ENCODE results near the gene SCAPER.
"Not testable (repeated sequence)": the region's sequence is repeated elsewhere in the genome, so short reads cannot be mapped to it uniquely, and the experiment has no call there.

Gene SCAPER

GRCh38 chr15:76912430-76912829 is 7.3 kb upstream of the SCAPER start:
- DNase-seq, result no peak

DNA sequence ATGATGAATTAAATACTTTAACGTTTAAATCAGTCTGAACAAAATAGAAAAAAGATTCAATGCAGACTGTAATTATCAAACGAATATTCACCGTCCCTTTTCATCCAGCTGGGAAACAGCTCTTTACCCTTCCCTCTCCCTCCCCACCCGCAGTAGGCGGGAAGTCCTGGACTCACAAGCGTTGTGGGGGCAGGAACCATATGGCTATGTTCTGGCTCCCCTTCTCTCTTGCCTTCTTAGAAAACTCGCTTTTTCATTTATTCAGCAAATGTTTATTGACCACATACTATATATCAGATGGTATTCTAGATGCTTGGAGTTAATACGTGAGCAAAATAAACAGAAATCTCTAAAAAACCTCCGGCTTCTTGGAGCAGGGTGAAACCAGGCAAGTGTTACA is 715 bp upstream of the SCAPER start:
- no peak for DNase-seq

GRCh38 chr15:76904461-76905012 is 603 bp downstream of the SCAPER start:
- DNase-seq, result no peak

DNA sequence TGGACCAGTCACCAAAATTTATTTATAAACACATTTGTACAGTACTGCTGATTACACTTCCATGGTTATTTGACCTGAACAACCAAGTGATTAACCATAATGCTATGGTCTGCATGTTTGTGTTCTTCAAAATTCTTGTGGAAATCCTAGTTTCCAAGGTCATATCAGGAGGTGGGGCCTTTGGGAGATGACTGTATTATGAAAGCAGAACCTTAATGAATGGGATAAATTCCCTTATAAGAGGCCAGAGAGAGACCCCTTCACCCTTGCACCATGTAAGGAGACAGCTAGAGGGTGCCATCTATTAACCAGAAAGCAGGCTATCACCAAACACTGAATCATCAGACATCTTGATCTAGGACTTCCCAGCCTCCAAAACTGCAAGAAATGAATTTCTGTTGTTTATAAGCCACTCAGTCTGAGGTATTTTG is 1.9 kb downstream of the SCAPER start:
- DNase-seq, result no peak

DNA sequence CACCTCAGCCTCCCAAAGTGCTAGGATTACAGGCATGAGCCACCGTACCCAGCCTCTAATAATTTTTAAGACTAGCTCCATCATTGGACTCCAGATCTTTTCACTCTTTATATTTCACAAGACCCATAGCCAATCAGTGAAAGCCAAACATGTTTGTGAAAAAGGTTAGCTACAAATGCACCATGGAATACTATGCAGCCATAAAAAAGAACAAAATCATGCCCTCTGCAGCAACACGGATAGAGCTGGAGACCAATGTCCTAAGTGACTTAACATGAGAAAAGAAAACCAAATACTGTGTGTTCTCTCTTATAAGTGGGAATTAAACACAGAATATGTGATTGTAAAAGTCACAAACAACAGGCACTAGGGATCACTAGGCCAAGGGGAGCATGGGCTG is 3.2 kb downstream of the SCAPER start:
- no peak for DNase-seq

- not testable (repeated sequence) for DNase-seq
Observed at GRCh38 chr15:76899931-76900310, 5.2 kb downstream of the SCAPER start.

GRCh38 chr15:76899176-76899930 is 5.8 kb downstream of the SCAPER start:
- DNase-seq, result not testable (repeated sequence)

- DNase-seq, result no peak
Observed at GRCh38 chr15:76898102-76898501, 7.0 kb downstream of the SCAPER start.

GRCh38 chr15:76894174-76894573 is 11.0 kb downstream of the SCAPER start:
- no peak for DNase-seq

- not testable (repeated sequence) for DNase-seq
Observed at GRCh38 chr15:76892836-76893235, 12.3 kb downstream of the SCAPER start.

DNA sequence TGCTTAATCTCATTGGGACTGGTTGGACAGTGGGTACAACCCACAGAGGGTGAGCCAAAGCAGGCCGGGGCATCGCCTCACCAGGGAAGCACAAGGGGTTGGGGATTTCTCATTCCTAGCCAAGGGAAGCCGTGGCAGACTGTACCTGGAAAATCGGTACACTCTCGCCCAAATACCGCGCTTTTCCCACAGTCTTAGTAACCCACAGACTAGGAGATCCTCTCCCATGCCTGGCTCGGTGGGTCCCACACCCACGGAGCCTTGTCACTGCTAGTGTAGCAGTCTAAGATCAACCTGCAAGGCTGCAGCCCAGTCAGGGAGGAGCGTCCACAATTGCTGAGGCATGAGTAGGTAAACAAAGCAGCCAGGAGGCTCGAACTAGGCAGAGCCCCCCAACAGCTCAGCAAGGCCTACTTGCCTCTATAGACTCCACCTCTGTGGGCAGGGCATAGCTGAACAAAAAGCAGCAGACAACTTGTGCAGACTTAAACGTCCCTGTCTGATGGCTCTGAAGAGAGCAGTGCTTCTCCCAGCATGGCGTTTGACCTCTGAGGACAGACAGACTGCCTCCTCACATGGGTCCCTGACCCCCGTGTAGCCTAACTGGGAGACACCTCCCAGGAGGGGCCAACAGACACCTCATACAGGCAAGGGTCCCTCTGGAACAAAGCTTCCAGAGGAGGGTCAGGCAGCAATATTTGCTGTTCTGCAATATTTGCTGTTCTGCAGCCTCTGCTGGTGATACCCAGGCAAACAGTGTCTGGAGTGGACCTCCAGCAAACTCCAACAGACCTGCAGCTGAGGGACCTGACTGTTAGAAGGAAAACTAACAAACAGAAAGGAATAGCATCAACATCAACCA is 17.6 kb downstream of the SCAPER start:
- not testable (repeated sequence) for DNase-seq

- DNase-seq, result no peak
Observed at GRCh38 chr15:76885212-76885611, 19.9 kb downstream of the SCAPER start.

- DNase-seq, result no peak
Observed at GRCh38 chr15:76875911-76876310, 29.2 kb downstream of the SCAPER start.

DNA sequence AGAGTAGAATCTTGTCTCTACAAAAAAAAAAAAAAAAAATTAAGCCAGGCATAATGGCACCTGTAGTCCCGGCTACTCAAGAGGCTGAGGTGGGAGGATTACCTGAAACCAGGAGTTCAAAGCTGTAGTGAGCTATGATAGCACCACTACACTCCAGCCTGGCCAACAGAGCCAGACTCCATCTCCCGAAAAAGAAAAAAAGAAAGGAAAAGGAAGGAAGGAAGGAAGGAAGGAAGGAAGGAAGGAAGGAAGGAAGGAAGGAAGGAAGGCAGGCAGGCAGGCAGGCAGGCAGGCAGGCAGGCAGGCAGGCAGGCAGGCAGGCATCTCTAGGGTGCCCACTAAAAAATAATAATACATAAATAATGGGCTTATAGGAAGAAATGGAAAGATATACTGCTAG is 32.1 kb downstream of the SCAPER start:
- DNase-seq, result not testable (repeated sequence)

DNA sequence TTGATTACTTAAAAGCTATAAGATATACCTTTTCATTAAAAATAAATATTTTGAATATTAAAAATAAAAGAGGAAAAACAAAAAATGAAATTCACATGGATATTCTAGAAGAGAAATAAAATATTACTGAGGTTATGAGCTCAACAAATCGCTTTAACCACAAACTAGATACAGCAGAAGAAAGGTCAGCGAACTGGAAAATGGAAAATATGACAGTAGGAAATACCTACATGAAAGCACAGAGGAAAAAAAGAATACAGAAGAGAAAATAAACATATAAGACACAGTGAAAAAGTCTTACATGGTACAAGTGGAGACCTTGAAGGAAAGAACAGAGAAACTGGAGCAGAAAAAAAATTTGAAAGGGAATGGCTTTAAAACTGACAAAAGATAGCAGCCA is 33.2 kb downstream of the SCAPER start:
- DNase-seq, result no peak

- no peak for DNase-seq
Observed at GRCh38 chr15:76868740-76869139, 36.4 kb downstream of the SCAPER start.

DNA sequence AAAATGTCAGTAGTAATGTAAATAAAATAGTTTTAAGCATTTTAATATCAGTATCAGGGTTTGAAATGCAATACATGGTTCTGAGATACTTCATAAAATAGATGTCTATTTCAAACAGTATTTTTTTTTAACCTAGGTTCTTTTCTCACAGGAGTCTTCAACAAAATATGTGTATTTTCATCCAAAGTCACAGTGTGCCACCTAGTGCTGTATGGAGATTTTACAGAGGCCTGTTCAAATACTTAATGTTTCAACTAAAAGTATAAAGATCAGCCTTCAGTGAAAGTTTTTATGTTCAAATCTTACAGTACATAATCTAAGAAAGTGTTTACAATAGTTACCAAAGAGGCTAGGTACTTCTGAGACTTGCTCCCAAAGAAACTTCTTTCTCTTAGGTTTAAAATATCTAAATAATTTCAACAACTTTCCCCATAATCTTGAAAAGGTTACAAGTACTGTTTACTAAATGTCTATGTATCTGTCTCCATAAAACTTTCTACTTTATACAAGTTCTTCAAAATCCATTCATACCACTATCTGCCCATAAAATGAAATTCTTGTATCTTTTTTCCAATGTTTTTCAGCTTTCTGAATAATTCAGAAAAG is 38.3 kb downstream of the SCAPER start:
- DNase-seq, result no peak

DNA sequence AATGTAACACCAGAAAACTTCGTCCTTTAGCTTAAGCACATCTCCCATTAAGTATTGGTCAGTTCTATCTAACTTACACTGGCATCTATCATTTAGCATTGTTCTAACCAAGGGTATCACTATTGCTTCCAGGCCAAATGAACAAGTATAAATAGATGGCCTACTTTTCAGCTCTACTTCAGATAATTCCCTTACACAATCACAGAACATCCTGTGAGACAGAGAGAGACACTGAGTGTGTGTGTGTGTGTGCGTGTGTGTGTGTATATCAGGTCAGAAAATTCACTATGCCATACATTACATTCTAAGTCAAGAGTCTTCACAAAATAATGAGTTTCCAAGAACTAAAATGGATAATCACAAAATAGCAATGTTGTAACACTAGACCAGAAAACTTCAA is 39.1 kb downstream of the SCAPER start:
- no peak for DNase-seq

DNA sequence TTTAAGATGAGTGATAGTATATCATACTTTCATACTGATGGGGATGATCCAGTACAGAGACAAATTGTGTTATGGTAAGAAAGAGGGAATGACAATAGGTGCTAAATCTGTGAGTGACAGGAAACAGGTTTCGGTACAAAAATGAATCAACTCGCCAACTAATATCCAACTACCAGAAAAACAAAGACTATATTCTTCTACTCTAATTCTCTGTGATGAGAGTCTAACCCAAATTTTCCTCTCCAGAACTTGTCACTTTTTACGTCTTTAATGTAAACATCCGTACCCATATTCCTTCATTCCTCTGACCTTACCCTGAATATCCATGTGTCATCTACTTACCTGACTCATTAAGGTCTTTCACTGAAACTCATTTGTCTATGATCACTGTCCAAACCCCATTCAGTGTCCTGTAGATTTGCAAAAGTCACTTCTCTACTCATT is 39.6 kb downstream of the SCAPER start:
- no peak for DNase-seq

DNA sequence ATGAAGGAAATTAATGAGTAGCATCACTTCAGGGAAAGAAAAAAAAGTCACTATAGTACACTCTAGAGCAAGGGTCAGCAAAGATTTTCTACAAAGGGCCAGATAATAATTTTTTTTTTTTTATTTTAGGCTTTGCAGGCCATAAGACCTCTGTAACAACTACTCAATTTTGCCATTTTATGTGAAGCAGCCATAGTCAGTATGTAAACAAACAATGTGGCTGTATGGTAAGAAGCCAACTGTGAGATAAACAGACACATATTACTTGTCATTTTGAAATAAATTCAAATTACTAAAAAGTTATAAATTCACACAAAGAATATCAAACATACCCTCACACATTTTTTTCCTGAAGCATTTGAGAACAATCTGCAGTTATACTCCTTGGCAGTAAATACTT is 40.6 kb downstream of the SCAPER start:
- no peak for DNase-seq

- DNase-seq, result no peak
Observed at GRCh38 chr15:76863693-76864092, 41.4 kb downstream of the SCAPER start.

- no peak for DNase-seq
Observed at GRCh38 chr15:76863123-76863522, 42.0 kb downstream of the SCAPER start.

DNA sequence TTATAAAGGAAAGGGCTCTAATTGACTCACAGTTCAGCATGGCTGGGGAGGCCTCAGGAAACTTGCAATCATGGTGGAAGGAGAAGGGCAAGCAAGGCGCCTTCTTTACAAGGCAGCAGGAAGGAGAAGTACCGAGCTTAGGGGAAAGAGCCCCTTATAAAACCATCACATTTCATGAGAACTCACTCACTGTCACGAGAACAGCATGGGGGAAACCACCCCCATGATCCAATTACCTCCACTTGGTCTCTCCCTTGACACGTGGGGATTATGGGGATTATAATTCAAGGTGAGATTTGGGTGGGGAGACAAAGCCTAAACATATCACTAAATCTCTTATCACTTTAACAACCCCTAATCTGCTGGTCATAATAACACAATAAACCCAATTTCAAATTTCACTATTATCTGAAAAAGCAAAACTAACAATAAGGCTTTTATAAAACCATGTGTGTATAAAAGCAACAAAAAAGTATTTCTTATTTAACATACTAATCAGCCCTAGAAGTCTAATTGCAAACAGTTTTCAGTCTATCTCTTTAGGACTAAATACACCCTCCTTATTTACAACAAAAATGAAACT is 43.2 kb downstream of the SCAPER start:
- no peak for DNase-seq
